H9 (cell line): Measurements from ENCODE around the gene DNAJA1. TPM values are rescaled to one million over a fixed set of nuclear protein-coding genes. Genes with fewer than 3 reads are reported as not detected.

Source experiments
- DNase-seq: peaks from one replicate; pipeline ENCODE4 v3.0.0-alpha.2; 2017
- H2AFZ ChIP-seq: one replicate; pipeline ENCODE4 v1.6.1; 2013; ENCODE audit warnings: mild to moderate bottlenecking, low read length, control low read depth, moderate library complexity
- H2AK5ac ChIP-seq: 2 replicates; pipeline ENCODE4 v1.6.1; 2013; ENCODE audit warnings: low read length, control low read depth, mixed read lengths; ENCODE audit not compliant: insufficient read length
- H2BK120ac ChIP-seq: one replicate; pipeline ENCODE4 v1.6.1; 2013; ENCODE audit warnings: low read depth, mild to moderate bottlenecking, low read length, control low read depth, inconsistent platforms; ENCODE audit not compliant: poor library complexity, severe bottlenecking
- H2BK12ac ChIP-seq: 2 replicates; pipeline ENCODE4 v1.6.1; 2013; ENCODE audit warnings: low read length, control low read depth, mixed read lengths, low read depth; ENCODE audit not compliant: insufficient read length
- H2BK15ac ChIP-seq: 2 replicates; pipeline ENCODE4 v1.6.1; 2013; ENCODE audit warnings: low read depth, low read length, control low read depth
- H2BK20ac ChIP-seq: one replicate; pipeline ENCODE4 v1.6.1; 2013; ENCODE audit warnings: low read depth, mild to moderate bottlenecking, low read length, control low read depth, inconsistent platforms; ENCODE audit not compliant: poor library complexity, severe bottlenecking
- H2BK5ac ChIP-seq: 2 replicates; pipeline ENCODE4 v1.6.1; 2013; ENCODE audit warnings: low read length, control low read depth, mixed read lengths; ENCODE audit not compliant: insufficient read length
- H3K14ac ChIP-seq: 2 replicates; pipeline ENCODE4 v1.6.1; 2013; ENCODE audit warnings: low read length, control low read depth; ENCODE audit not compliant: insufficient read depth
- H3K18ac ChIP-seq: 2 replicates; pipeline ENCODE4 v1.6.1; 2013; ENCODE audit warnings: low read depth, mild to moderate bottlenecking, mixed read lengths, low read length, control low read depth; ENCODE audit not compliant: insufficient read length
- H3K23ac ChIP-seq: 2 replicates; pipeline ENCODE4 v1.6.1; 2013; ENCODE audit warnings: low read length, control low read depth, mixed read lengths, low read depth; ENCODE audit not compliant: insufficient read length
- H3K23me2 ChIP-seq: 2 replicates; pipeline ENCODE4 v1.6.1; 2013; ENCODE audit warnings: low read depth, mild to moderate bottlenecking, mixed read lengths, low read length, control low read depth; ENCODE audit not compliant: insufficient read length, poor library complexity, severe bottlenecking
- H3K27ac ChIP-seq: 2 replicates; pipeline ENCODE4 v1.5.1; 2013; ENCODE audit warnings: low read length, control low read depth, mixed read lengths, low read depth; ENCODE audit not compliant: insufficient read length
- H3K27me3 ChIP-seq: 2 replicates; pipeline ENCODE4 v1.6.1; 2013; ENCODE audit warnings: low read length, control low read depth, inconsistent platforms; ENCODE audit not compliant: insufficient read depth
- H3K4ac ChIP-seq: 2 replicates; pipeline ENCODE4 v1.6.1; 2013; ENCODE audit warnings: low read depth, mild to moderate bottlenecking, control low read depth, inconsistent platforms, low read length, moderate library complexity
- H3K4me1 ChIP-seq: 2 replicates; pipeline ENCODE4 v1.6.1; 2013; ENCODE audit warnings: low read length, control low read depth, inconsistent platforms; ENCODE audit not compliant: insufficient read depth
- H3K4me2 ChIP-seq: 2 replicates; pipeline ENCODE4 v1.6.1; 2013; ENCODE audit warnings: low read length, control low read depth, mixed read lengths; ENCODE audit not compliant: insufficient read length, insufficient read depth
- H3K56ac ChIP-seq: 2 replicates; pipeline ENCODE4 v1.6.1; 2013; ENCODE audit warnings: low read depth, mild to moderate bottlenecking, mixed read lengths, low read length, control low read depth; ENCODE audit not compliant: insufficient read length
- H3K79me1 ChIP-seq: 2 replicates; pipeline ENCODE4 v1.6.1; 2013; ENCODE audit warnings: low read depth, mild to moderate bottlenecking, moderate library complexity, low read length, control low read depth, inconsistent platforms; ENCODE audit not compliant: insufficient read depth, poor library complexity, severe bottlenecking
- H3K79me2 ChIP-seq: 2 replicates; pipeline ENCODE4 v1.6.1; 2013; ENCODE audit warnings: low read length, control low read depth, inconsistent platforms; ENCODE audit not compliant: insufficient read depth
- H3K9ac ChIP-seq: 2 replicates; pipeline ENCODE4 v1.6.1; 2013; ENCODE audit warnings: low read length, control low read depth, mixed read lengths; ENCODE audit not compliant: insufficient read length; ENCODE audit errors: extremely low read depth
- H3K9me3 ChIP-seq: one replicate; pipeline ENCODE4 v1.6.1; 2013; ENCODE audit warnings: low read depth, low read length, inconsistent platforms; ENCODE audit not compliant: control insufficient read depth
- H3T11ph ChIP-seq: one replicate; pipeline ENCODE4 v1.6.1; 2013; ENCODE audit warnings: mild to moderate bottlenecking, low read length, control low read depth, inconsistent platforms
- H4K20me1 ChIP-seq: one replicate; pipeline ENCODE4 v1.6.1; 2013; ENCODE audit not compliant: control insufficient read depth, insufficient read length, insufficient read depth
- H4K5ac ChIP-seq: 2 replicates; pipeline ENCODE4 v1.6.1; 2013; ENCODE audit warnings: low read depth, mild to moderate bottlenecking, mixed read lengths, low read length, control low read depth; ENCODE audit not compliant: insufficient read length
- H4K8ac ChIP-seq: replicated peaks from 2 replicates; pipeline ENCODE4 v1.6.1; 2013; ENCODE audit warnings: low read length, control low read depth, mixed read lengths, low read depth; ENCODE audit not compliant: insufficient read length
- H4K91ac ChIP-seq: 2 replicates; pipeline ENCODE4 v1.6.1; 2013; ENCODE audit warnings: low read depth, mild to moderate bottlenecking, moderate library complexity, mixed read lengths, low read length, control low read depth; ENCODE audit not compliant: insufficient read length
- H3K27ac Mint-ChIP-seq, 3 experiments: 2 replicates in 2 of 3; 3 replicates in 1 of 3; pipeline ENCODE4 v1.8.0; 2020 to 2021; ENCODE audit warnings: mixed read lengths in 3 of 3, mild to moderate bottlenecking in 1 of 3, moderate library complexity in 1 of 3
- H3K27me3 Mint-ChIP-seq: 2 replicates; pipeline ENCODE4 v1.8.0; 2021; ENCODE audit warnings: low read depth, mild to moderate bottlenecking, moderate library complexity, mixed read lengths
- H3K36me3 Mint-ChIP-seq, 3 experiments: 2 replicates in 2 of 3; 3 replicates in 1 of 3; pipeline ENCODE4 v1.8.0; 2020 to 2021; ENCODE audit warnings: low read depth in 3 of 3, mixed read lengths in 3 of 3; ENCODE audit not compliant: insufficient read depth in 1 of 3
- H3K4me1 Mint-ChIP-seq, 2 experiments: 2 replicates each; pipeline ENCODE4 v1.8.0; 2020; ENCODE audit warnings: mixed read lengths in 2 of 2
- H3K4me3 Mint-ChIP-seq, 2 experiments: 2 replicates in 1 of 2; 3 replicates in 1 of 2; pipeline ENCODE4 v1.8.0; 2020 to 2021; ENCODE audit warnings: mild to moderate bottlenecking in 2 of 2, mixed read lengths in 2 of 2, moderate library complexity in 1 of 2
- H3K9me3 Mint-ChIP-seq, 2 experiments: 2 replicates in 1 of 2; 3 replicates in 1 of 2; pipeline ENCODE4 v1.8.0; 2020; ENCODE audit warnings: mild to moderate bottlenecking in 2 of 2, mixed read lengths in 2 of 2, moderate library complexity in 1 of 2
- CTCF ChIP-seq: fragments of 200-600 bp; sonication (generic); conservative IDR thresholded peaks from 3 replicates; pipeline ENCODE4 v1.8.0; 2021; ENCODE audit warnings: antibody characterized with exemption, mild to moderate bottlenecking
- WGBS: extraction: QIAGEN DNeasy Blood & Tissue Kit; methylation state at CpG from one replicate; pipeline ENCODE4 v1.1.7; 2013; ENCODE audit warnings: missing lambda C conversion rate, low lambda C conversion rate, mixed read lengths; ENCODE audit not compliant: insufficient read length; ENCODE audit errors: extremely low coverage; 5-methylcytosine and 5-hydroxymethylcytosine counted together
- total RNA-seq: library from RNA; stranded (reverse); gene quantifications from 2 replicates; pipeline ENCODE4 v1.2.1, GENCODE V29; 2021

The DNAJA1 gene
- total RNA-seq, 1 experiment from 2014 or later, result 217 TPM

GRCh38 chr9:33029231-33029786 is 4.2 kb downstream of the DNAJA1 start:
- Mint-ChIP-seq H3K27ac (no peak overlapping the region), H3K4me1 (peaks cover 10 to 15% of the 10 kb centered on the region in 2 experiments), H3K36me3 (peaks cover 43 to 85% (median 83%) of the 10 kb centered on the region in 3 experiments), H3K27me3 (no peaks in the 10 kb centered on the region), H3K9me3 (no peaks in the 10 kb centered on the region), H3K4me3 (no peak overlapping the region)
- Histone ChIP-seq H3K4ac (no peak overlapping the region), H2BK5ac (no peak overlapping the region), H4K5ac (no peak overlapping the region), H3K4me1 (no peaks in the 10 kb centered on the region), H2BK15ac (no peak overlapping the region), H3K56ac (no peak overlapping the region), H3K14ac (no peak overlapping the region), H2BK12ac (no peak overlapping the region), H3T11ph (no peak overlapping the region), H2AK5ac (no peak overlapping the region), H4K8ac (no peak overlapping the region), H3K79me1 (peaks cover 3% of the 10 kb centered on the region), H3K9ac (no peak overlapping the region), H3K27me3 (no peaks in the 10 kb centered on the region), H4K20me1 (no peaks in the 10 kb centered on the region), H3K27ac (no peak overlapping the region), H2BK120ac (no peak overlapping the region), H2AFZ (no peak overlapping the region), H3K18ac (no peak overlapping the region), H3K9me3 (no peaks in the 10 kb centered on the region), H3K79me2 (peaks cover 24% of the 10 kb centered on the region; the same call in 1 of the 2 replicates), H3K23me2 (peaks cover 1% of the 10 kb centered on the region), H3K4me2 (no peak overlapping the region), H4K91ac (no peak overlapping the region), H2BK20ac (no peak overlapping the region), H3K23ac (no peak overlapping the region)
- WGBS, result no CpG with 5 or more reads among the region's 4 CpGs
- no peak for TF ChIP-seq CTCF
- DNase-seq, result no peak
